MCF 10A (cell line): ENCODE results near the gene COTL1. TPM values are rescaled to one million over a fixed set of nuclear protein-coding genes. Genes with fewer than 3 reads are reported as not detected.

Experiments
- BruUV-seq: library from RNA; stranded (reverse); fragments of 400-500 nt; replicated peaks from 2 replicates; lab custom pipeline; 2021; lab: Mats Ljungman, UMichigan
- CTCF ChIA-PET: fragments of 300-600 bp; sonication (Branson Sonifier 250); formaldehyde crosslinking; extraction: SDS; loops from one replicate; lab custom pipeline; 2021; ENCODE audit warnings: antibody characterized with exemption, inconsistent platforms; lab: Yijun Ruan, JAX
- POLR2A ChIA-PET: fragments of 300-600, 350-650 bp; sonication (Branson Sonifier 250); formaldehyde crosslinking; extraction: SDS; loops from one replicate; lab custom pipeline; 2020; ENCODE audit warnings: antibody characterized with exemption, inconsistent platforms; lab: Yijun Ruan, JAX
- DNase-seq: peaks from one replicate; pipeline ENCODE4 v3.0.0-alpha.2; 2018; ENCODE audit not compliant: unreplicated experiment
- H3K27ac Mint-ChIP-seq: one replicate; pipeline ENCODE4 v1.8.0; 2022; ENCODE audit warnings: mild to moderate bottlenecking, low read depth, mixed read lengths; ENCODE audit not compliant: unreplicated experiment
- H3K27me3 Mint-ChIP-seq: one replicate; pipeline ENCODE4 v1.8.0; 2022; ENCODE audit warnings: mixed read lengths; ENCODE audit not compliant: insufficient read depth, unreplicated experiment
- H3K36me3 Mint-ChIP-seq: one replicate; pipeline ENCODE4 v1.8.0; 2022; ENCODE audit warnings: mild to moderate bottlenecking, moderate library complexity, mixed read lengths; ENCODE audit not compliant: insufficient read depth, unreplicated experiment
- H3K4me1 Mint-ChIP-seq: one replicate; pipeline ENCODE4 v1.8.0; 2022; ENCODE audit warnings: mixed read lengths; ENCODE audit not compliant: insufficient read depth, unreplicated experiment
- H3K4me3 Mint-ChIP-seq: one replicate; pipeline ENCODE4 v1.8.0; 2022; ENCODE audit warnings: mild to moderate bottlenecking, moderate library complexity, mixed read lengths; ENCODE audit not compliant: unreplicated experiment
- H3K9me3 Mint-ChIP-seq: one replicate; pipeline ENCODE4 v1.8.0; 2022; ENCODE audit warnings: mixed read lengths; ENCODE audit not compliant: unreplicated experiment
- CTCF ChIP-seq: fragments of 200-600 bp; IDR thresholded peaks from one replicate; pipeline ENCODE4 v1.8.0; 2022; ENCODE audit warnings: antibody characterized with exemption, mild to moderate bottlenecking; ENCODE audit not compliant: unreplicated experiment
- intact Hi-C: fragments of 100-400 bp; cut with micrococcal nuclease; formaldehyde crosslinking; loops from 2 replicates; pipeline ENCODE4 v1.14.1; 2022
- total RNA-seq: library from RNA; stranded (reverse); gene quantifications from 2 replicates; pipeline ENCODE4 v1.2.3, GENCODE V29; 2022

The COTL1 gene
- total RNA-seq, 1 experiment from 2014 or later, result 269 TPM

- CTCF ChIA-PET, result interaction anchor here (1.9 kb wide), 1 partner anchor 12 kb away, joined by 8 read pairs; no protein-coding TSS in a partner anchor
- H3K9me3 Mint-ChIP-seq, result no peaks in the 10 kb centered on the region
- H3K4me1 Mint-ChIP-seq, result no peaks in the 10 kb centered on the region
- H3K36me3 Mint-ChIP-seq, result peaks cover 60% of the 10 kb centered on the region
- H3K4me3 Mint-ChIP-seq, result no peak overlapping the region
- no peak overlapping the region for H3K27ac Mint-ChIP-seq
- BruUV-seq, result no TSS peak
- POLR2A ChIA-PET, result no interaction called here
- H3K27me3 Mint-ChIP-seq, result no peaks in the 10 kb centered on the region
- no peak for DNase-seq
- intact Hi-C loops, result no loop called here
- TF ChIP-seq CTCF, result no peak
These were observed 41.9 kb upstream of the COTL1 start for GRCh38 chr16:84659656-84660300.

- TF ChIP-seq CTCF, result no peak
- BruUV-seq, result no TSS peak
- Mint-ChIP-seq H3K9me3 (no peaks in the 10 kb centered on the region), H3K36me3 (peaks cover 62% of the 10 kb centered on the region), H3K27me3 (no peaks in the 10 kb centered on the region), H3K4me3 (no peak overlapping the region), H3K4me1 (no peaks in the 10 kb centered on the region), H3K27ac (no peak overlapping the region)
- no peak for DNase-seq
- POLR2A ChIA-PET, result no interaction called here
- CTCF ChIA-PET, result interaction anchor here (1.9 kb wide), 1 partner anchor 14 kb away, joined by 8 read pairs; no protein-coding TSS in a partner anchor
- intact Hi-C loops, result no loop called here
These were observed 40.8 kb upstream of the COTL1 start for GRCh38 chr16:84658690-84659089.

GRCh38 chr16:84657229-84657837 lies 39.5 kb upstream of the COTL1 start:
- BruUV-seq, result no TSS peak
- no peak for DNase-seq
- no peak overlapping the region for H3K27ac Mint-ChIP-seq
- CTCF ChIA-PET, result interaction anchor here (0.6 to 1.1 kb wide), 2 partner anchors 15 to 171 kb away, joined by 3 read pairs; no protein-coding TSS in a partner anchor
- no peaks in the 10 kb centered on the region for H3K9me3 Mint-ChIP-seq
- no peaks in the 10 kb centered on the region for H3K27me3 Mint-ChIP-seq
- H3K4me1 Mint-ChIP-seq, result no peaks in the 10 kb centered on the region
- intact Hi-C loops, result no loop called here
- no peak for TF ChIP-seq CTCF
- no peak overlapping the region for H3K4me3 Mint-ChIP-seq
- POLR2A ChIA-PET, result no interaction called here
- H3K36me3 Mint-ChIP-seq, result peaks cover 69% of the 10 kb centered on the region

GRCh38 chr16:84656649-84657048 lies 38.8 kb upstream of the COTL1 start:
- no TSS peak for BruUV-seq
- intact Hi-C loops, result no loop called here
- CTCF ChIA-PET, result interaction anchor here (1.1 kb wide), 1 partner anchor 15 kb away, joined by 3 read pairs; no protein-coding TSS in a partner anchor

More at GRCh38 chr16:84656649-84657048, 38.8 kb upstream of the COTL1 start:
- no peak for TF ChIP-seq CTCF
- DNase-seq, result no peak
- peaks cover 72% of the 10 kb centered on the region for H3K36me3 Mint-ChIP-seq
- POLR2A ChIA-PET, result no interaction called here
- H3K4me3 Mint-ChIP-seq, result no peak overlapping the region
- no peaks in the 10 kb centered on the region for H3K9me3 Mint-ChIP-seq
- no peak overlapping the region for H3K27ac Mint-ChIP-seq
- H3K27me3 Mint-ChIP-seq, result no peaks in the 10 kb centered on the region
- H3K4me1 Mint-ChIP-seq, result no peaks in the 10 kb centered on the region
